ENCODE measurements around the gene ADAMTSL1.

Gene ADAMTSL1

GRCh38 chr9:18922161-18922885 is 448.4 kb downstream of the ADAMTSL1 start:
- no peak for TF ChIP-seq CTCF (IDR thresholded peaks at IDR 0.05)

- no peak for TF ChIP-seq CTCF (IDR thresholded peaks at IDR 0.05)
Observed at GRCh38 chr9:18923167-18923566, 449.2 kb downstream of the ADAMTSL1 start.

GRCh38 chr9:18923671-18924430 is 449.9 kb downstream of the ADAMTSL1 start:
- no peak for TF ChIP-seq CTCF (IDR thresholded peaks at IDR 0.05)

GRCh38 chr9:18925880-18926279 is 451.9 kb downstream of the ADAMTSL1 start:
- TF ChIP-seq CTCF (IDR thresholded peaks at IDR 0.05), result no peak

- no peak for TF ChIP-seq CTCF (IDR thresholded peaks at IDR 0.05)
Observed at GRCh38 chr9:18926513-18926912, 452.6 kb downstream of the ADAMTSL1 start.

- TF ChIP-seq CTCF (IDR thresholded peaks at IDR 0.05), result no peak
Observed at GRCh38 chr9:18928711-18929110, 454.8 kb downstream of the ADAMTSL1 start.

GRCh38 chr9:18935541-18935940 is 461.6 kb downstream of the ADAMTSL1 start:
- no peak for TF ChIP-seq CTCF (IDR thresholded peaks at IDR 0.05)

Measured in LNCAP (cell line).